GM18873 (cell line): ENCODE measurements around the gene RGS14.
"Not testable (repeated sequence)": the region's sequence is repeated elsewhere in the genome, so short reads cannot be mapped to it uniquely, and the experiment has no call there.

Experiments used
- ATAC-seq: cut with Tn5 transposase; IDR thresholded peaks from one replicate; pipeline ENCODE4 v1.9.1; 2021; ENCODE audit warnings: mild to moderate bottlenecking, moderate library complexity, moderate number of reproducible peaks; ENCODE audit not compliant: unreplicated experiment, low FRiP score

RGS14 gene

DNA sequence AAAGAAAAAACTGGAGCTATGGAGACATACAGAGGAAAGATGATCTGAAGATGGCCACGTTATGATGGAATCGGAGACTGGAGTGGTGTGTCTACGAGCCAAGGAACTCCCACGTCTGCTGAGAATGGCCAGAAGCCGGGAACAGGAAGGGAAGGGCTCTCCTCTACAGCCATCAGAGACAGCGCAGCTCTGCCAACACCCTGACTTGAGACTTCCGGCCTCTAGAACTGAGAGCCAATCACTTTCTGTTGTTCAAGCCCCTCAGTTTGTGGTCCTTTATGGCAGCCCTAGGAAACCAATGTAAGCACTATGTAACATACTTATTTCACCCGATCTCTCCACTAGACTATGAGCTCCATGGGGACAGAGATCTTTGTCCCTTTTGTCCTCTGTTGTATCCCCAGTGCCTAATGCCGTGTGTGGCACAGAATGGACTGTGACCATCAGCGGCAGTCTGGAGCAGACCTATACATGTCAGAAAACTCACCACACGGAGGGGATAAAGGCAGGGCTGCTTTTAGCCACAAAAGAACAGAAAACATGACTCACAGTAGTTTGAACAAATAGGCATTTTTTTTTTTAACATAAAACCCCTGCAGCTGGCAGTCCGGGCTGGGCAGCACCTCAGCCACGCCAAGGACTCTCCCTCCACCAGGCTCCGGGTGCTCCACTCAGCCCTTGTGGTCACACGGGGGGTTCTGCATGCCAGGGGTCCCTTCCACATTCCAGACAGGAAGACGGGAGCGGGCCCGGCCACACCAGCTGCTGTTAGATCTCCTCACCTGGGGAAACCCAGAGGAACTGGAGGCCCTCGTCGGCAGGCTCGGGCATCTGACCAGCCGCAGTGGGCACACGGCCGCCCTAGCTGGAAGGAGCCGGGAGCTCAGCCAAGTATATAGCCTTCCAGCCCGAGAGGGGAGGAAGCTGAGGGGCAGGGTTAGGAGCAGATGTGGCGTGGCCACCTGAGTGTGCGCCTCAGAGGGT is 29.9 kb upstream of the RGS14 start:
- ATAC-seq: no peak

- no peak for ATAC-seq
Observed at GRCh38 chr5:177328545-177329231, 29.0 kb upstream of the RGS14 start.

GRCh38 chr5:177329883-177330282 is 27.8 kb upstream of the RGS14 start:
- ATAC-seq: no peak

- ATAC-seq: no peak
Observed at GRCh38 chr5:177330991-177331842, 26.5 kb upstream of the RGS14 start.

GRCh38 chr5:177332031-177332895 is 25.5 kb upstream of the RGS14 start:
- ATAC-seq: no peak

DNA sequence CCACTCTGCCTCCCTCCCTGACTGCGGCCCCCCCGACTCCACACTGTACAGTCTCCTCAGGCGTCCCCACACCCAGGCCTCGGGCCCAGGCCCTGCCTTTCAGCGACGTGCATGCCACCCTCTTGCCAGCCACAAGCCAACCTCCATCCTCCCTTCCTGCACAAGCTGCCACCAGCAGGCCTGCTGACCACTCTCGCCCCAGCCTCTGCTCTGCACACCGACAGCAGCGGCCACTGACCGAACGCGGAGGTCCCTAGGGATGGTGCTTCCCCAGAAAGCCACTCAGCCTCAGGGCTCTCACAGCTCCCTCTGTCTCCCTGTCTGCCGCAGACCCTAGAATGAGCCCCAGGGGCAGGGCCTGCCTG is 24.8 kb upstream of the RGS14 start:
- no peak for ATAC-seq

DNA sequence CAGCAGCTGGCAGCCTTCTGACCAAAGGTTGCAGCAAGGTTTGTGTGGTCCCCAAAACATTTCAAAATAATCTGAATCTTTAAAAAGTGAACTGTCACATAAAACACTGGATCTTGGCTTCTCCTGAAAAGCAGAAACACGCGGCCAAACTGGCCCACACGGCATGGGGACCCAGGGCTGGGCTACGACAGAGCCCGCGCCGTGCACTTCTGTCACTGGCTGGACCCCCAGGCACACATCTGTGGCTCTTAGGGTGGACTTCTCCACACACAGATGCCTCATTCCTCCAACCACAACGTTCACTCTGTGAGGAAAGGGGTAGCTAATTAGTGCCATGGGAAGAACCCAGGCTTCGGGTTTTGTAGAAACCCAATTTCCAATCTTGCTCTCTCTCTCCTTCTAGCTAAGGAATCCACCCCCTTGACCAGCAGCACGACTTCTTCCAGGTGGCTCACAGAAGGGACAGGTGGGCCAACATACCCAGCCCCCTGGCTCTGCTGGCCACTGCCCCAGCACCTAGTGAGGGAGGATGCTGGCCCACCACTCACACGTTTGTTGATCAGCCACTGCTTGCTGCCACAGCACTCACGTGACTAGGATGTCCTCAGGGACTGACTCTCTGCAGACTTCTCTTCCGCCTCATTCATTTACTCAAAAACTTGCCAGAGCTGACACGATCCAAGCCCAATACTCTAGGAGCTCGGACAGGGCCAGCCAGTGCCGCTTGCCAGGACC is 24.1 kb upstream of the RGS14 start:
- no peak for ATAC-seq

- ATAC-seq: no peak
Observed at GRCh38 chr5:177334155-177334551, 23.6 kb upstream of the RGS14 start.

DNA sequence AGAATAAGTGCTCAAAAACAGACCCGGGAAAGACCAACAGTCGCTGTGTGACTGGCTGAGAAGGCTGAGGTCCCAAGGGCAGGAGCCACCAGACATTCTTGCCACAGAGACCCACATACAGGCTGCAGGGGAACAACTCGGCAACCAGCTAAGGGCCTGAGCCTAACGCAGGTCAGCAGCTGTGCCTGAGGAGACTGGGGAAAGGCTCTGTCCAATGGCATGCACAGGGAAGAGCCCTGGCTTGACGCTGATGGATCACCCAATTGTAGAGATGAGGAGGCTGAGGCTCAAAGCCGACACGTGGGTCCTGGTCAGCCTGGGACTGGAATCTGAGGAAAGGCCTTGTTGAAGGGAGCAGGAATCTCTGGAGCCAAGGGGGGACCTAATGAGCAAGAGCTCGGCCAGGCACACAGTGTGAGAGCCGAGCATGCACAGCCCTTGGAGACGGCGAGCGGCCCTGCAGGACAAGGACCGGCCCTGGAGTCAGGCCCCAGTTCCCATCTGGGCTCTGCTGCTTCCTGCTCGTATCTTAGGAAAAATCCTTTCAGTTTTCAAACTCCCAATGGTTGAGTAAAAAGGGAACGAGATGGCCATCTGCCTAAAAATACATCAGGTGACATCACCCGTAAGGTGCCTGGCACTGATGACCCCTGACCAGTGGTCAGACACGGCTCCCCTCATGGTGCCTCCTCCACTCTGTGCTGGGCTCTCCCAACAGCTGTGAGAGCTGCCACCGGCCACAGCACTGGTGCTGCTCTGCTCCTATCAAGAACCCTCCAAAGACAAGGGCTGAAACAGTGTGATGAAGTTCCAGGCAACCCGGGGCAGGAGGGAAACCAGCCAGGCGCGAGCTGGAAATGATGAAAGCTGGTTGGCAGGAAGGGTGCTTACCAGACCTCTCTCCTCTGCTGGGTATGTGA is 22.7 kb upstream of the RGS14 start:
- no peak for ATAC-seq

DNA sequence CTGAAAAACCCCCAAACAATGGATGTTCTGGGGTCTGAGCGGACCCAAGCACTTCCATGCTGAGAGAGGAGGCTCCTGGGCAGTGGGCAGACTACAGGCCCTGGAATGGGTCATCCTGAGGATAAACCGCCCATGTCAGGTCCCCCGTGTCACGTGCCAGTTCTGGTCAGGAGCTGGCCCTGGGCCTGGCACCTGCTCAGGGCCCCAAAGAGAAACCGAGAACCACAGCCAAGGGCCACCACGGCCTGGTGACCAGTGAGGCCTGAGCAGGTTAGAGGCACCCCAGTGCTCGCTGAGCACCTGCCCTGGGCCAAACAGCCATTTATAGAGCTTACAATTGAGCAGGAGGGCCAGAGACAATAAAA is 22.0 kb upstream of the RGS14 start:
- ATAC-seq: no peak

GRCh38 chr5:177336112-177336511 is 21.6 kb upstream of the RGS14 start:
- ATAC-seq: no peak

GRCh38 chr5:177336603-177337494 is 20.9 kb upstream of the RGS14 start:
- ATAC-seq: no peak

DNA sequence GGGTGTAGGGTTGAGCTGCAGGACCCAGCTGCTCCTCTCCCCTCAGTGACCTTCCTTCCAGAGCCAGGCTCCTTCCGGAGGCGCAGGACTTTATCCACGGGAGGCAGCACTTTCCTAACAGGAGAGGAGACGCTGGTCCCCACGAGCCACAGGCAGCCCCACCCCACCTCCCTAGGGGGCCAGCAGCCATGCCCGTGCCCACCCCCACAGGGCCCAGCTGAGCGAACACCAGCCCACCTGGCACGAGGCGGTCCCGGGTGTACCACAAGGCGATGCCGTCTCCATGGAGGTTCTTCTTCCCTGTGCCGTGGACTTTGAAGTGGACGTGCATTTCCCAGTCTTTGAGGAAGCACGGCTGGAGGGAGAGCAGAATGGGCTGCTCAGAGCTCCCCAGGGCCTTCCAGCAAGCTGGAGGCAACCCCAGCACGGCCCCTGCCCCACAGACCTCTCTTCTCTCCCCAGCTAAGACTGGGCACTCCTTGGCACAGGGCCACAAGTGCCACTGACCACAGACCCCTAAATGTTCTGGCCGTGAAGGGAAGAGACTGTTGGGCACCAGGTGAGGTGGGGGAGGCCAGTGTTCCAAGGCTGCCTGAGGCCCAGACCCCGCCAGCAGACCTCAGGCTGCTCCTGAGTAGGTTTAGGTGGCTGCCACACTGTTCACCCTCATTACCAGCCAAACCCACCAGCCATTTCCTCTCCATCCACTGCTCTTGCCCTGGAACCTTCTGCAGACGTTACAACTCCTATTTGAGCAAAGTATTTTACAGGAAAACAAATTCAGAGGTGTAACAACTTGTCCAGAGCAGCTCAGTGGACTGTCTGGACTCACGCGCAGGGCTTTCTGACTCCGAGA is 19.2 kb upstream of the RGS14 start:
- no peak for ATAC-seq

- ATAC-seq: no peak
Observed at GRCh38 chr5:177339107-177339638, 18.6 kb upstream of the RGS14 start.

DNA sequence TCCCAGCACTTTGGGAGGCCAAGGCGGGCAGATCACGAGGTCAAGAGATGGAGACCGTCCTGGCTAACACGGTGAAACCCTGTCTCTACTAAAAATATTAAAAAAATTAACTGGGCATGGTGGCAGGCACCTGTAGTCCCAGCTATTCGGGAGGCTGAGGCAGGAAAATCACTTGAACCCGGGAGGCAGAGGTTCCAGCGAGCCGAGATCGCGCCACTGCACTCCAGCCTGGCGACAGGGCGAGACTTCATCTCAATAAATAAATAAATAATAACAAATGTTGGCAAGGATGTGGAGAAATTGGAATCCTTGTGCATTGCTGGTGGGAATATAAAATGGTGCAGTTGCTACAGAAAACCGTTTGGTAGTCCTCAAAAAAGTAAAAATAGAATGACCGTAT is 14.7 kb upstream of the RGS14 start:
- not testable (repeated sequence) for ATAC-seq

DNA sequence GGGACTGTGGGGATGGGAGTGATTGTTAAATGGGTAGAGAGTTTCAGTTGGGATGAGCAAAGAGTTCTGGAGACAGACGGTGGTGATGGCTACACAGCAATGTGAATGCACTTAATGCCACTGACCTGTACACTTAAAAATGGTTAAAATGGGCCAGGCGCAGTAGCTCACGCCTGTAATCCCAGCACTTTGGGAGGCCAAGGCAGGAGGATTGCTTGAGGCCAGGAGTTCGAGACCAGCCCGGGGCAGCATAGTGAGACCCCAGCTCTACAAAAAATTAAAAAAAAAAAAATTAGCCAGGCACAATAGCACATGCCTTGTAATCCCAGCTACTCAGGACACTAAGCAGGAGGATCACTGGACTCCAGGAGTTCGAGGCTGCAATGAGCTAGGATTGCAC is 13.9 kb upstream of the RGS14 start:
- ATAC-seq: no peak
